Stimulated activated CD8-positive, alpha-beta memory T cell treated with anti-CD3 and anti-CD28 coated beads, Interleukin-15, amount 100 ng/mL, for 1 hour (primary cell): ENCODE data around the gene CS.
"Not testable (repeated sequence)": the region's sequence is repeated elsewhere in the genome, so short reads cannot be mapped to it uniquely, and the experiment has no call there.

ENCODE experiments used
- DNase-seq: peaks from one replicate; pipeline ENCODE4 v3.0.0-alpha.2; 2020; ENCODE audit warnings: low read depth

Gene CS

GRCh38 chr12:56278905-56279304 lies 21.2 kb downstream of the CS start:
- DNase-seq, result no peak

- no peak for DNase-seq
Observed at GRCh38 chr12:56274299-56274698, 25.8 kb downstream of the CS start.

GRCh38 chr12:56272468-56272867 lies 27.7 kb downstream of the CS start:
- DNase-seq, result not testable (repeated sequence)

- no peak for DNase-seq
Observed at GRCh38 chr12:56271031-56271430, 29.1 kb downstream of the CS start.

GRCh38 chr12:56267443-56268071 lies 32.6 kb downstream of the CS start:
- no peak for DNase-seq

GRCh38 chr12:56266693-56267442 lies 33.3 kb downstream of the CS start, which contains the start of gene COQ10A:
COQ10A (plus strand) TSS chr12:56266942; CDS start chr12:56267119, 177 bp downstream.
- peak; percentile 86 for DNase-seq

GRCh38 chr12:56266068-56266692 lies 34.0 kb downstream of the CS start:
- not testable (repeated sequence) for DNase-seq

GRCh38 chr12:56262955-56263354 lies 37.2 kb downstream of the CS start:
- not testable (repeated sequence) for DNase-seq

- no peak for DNase-seq
Observed at GRCh38 chr12:56261503-56262232, 38.5 kb downstream of the CS start.

- DNase-seq, result no peak
Observed at GRCh38 chr12:56260921-56261320, 39.2 kb downstream of the CS start.

- DNase-seq, result no peak
Observed at GRCh38 chr12:56260380-56260779, 39.8 kb downstream of the CS start.

GRCh38 chr12:56258820-56259183 lies 41.3 kb downstream of the CS start:
- DNase-seq, result no peak

GRCh38 chr12:56258068-56258819 lies 41.9 kb downstream of the CS start, which contains the start of gene ANKRD52:
ANKRD52 (minus strand) TSS chr12:56258384; CDS start chr12:56258269, 115 bp downstream.
- DNase-seq, result peak; percentile 44

GRCh38 chr12:56257491-56258067 lies 42.6 kb downstream of the CS start:
- DNase-seq, result no peak

GRCh38 chr12:56257071-56257470 lies 43.1 kb downstream of the CS start:
- DNase-seq, result no peak

- DNase-seq, result no peak
Observed at GRCh38 chr12:56256326-56256960, 43.7 kb downstream of the CS start.

GRCh38 chr12:56255671-56256070 lies 44.5 kb downstream of the CS start:
- DNase-seq, result no peak

- DNase-seq, result no peak
Observed at GRCh38 chr12:56253091-56253490, 47.0 kb downstream of the CS start.

GRCh38 chr12:56252649-56253048 lies 47.5 kb downstream of the CS start:
- no peak for DNase-seq

GRCh38 chr12:56248711-56249110 lies 51.4 kb downstream of the CS start:
- DNase-seq, result no peak

- no peak for DNase-seq
Observed at GRCh38 chr12:56247923-56248322, 52.2 kb downstream of the CS start.
